Activated gamma-delta T cell (primary cell): ENCODE results near the gene ANKRD23.

ENCODE experiments used
- DNase-seq: peaks from one replicate; lab custom pipeline; 2025; lab: John Stamatoyannopoulos, UW

Gene ANKRD23

GRCh38 chr2:96838345-96839292 is 5.2 kb downstream of the ANKRD23 start:
- DNase-seq = no peak

GRCh38 chr2:96837575-96837974 is 6.2 kb downstream of the ANKRD23 start:
- no peak for DNase-seq

GRCh38 chr2:96835830-96836229 is 8.0 kb downstream of the ANKRD23 start:
- DNase-seq = no peak

GRCh38 chr2:96832754-96833507 is 10.9 kb downstream of the ANKRD23 start:
- DNase-seq = no peak

GRCh38 chr2:96832408-96832753 is 11.4 kb downstream of the ANKRD23 start:
- DNase-seq = no peak

GRCh38 chr2:96831679-96832078 is 12.1 kb downstream of the ANKRD23 start:
- no peak for DNase-seq

- no peak for DNase-seq
Observed at GRCh38 chr2:96830044-96830562, 13.7 kb downstream of the ANKRD23 start.

- DNase-seq = no peak
Observed at GRCh38 chr2:96828874-96829273, 14.9 kb downstream of the ANKRD23 start.

GRCh38 chr2:96828436-96828835 is 15.4 kb downstream of the ANKRD23 start:
- DNase-seq = no peak

- DNase-seq = no peak
Observed at GRCh38 chr2:96826546-96827278, 17.1 kb downstream of the ANKRD23 start.

- no peak for DNase-seq
Observed at GRCh38 chr2:96825057-96825456, 18.8 kb downstream of the ANKRD23 start.

- no peak for DNase-seq
Observed at GRCh38 chr2:96824079-96824870, 19.5 kb downstream of the ANKRD23 start.

GRCh38 chr2:96823198-96823597 is 20.6 kb downstream of the ANKRD23 start:
- DNase-seq = no peak

GRCh38 chr2:96822786-96823185 is 21.0 kb downstream of the ANKRD23 start:
- no peak for DNase-seq

GRCh38 chr2:96821113-96821675 is 22.6 kb downstream of the ANKRD23 start:
- DNase-seq = no peak

- DNase-seq = no peak
Observed at GRCh38 chr2:96819876-96820511, 23.8 kb downstream of the ANKRD23 start.

- no peak for DNase-seq
Observed at GRCh38 chr2:96819128-96819875, 24.5 kb downstream of the ANKRD23 start.

GRCh38 chr2:96817882-96818281 is 25.9 kb downstream of the ANKRD23 start:
- DNase-seq = no peak

- peak; percentile 34 for DNase-seq
Observed at GRCh38 chr2:96816836-96817702, 26.8 kb downstream of the ANKRD23 start.
